Ovary (tissue), 9 donors: ENCODE data around the gene CSNK1E. TPM values are rescaled to one million over a fixed set of nuclear protein-coding genes. Genes with fewer than 3 reads are reported as not detected.

Source experiments
- DNase-seq, 5 donors: peaks; one replicate each; pipeline ENCODE4 v3.0.0-alpha.2; 2019 to 2020
- H3K27ac ChIP-seq, 2 donors: fragments of 200-600 bp; one replicate each; pipeline versions ENCODE4 v1.5.1 to v1.8.0; 2019 to 2022
- H3K27me3 ChIP-seq: fragments of 200-600 bp; one replicate; pipeline ENCODE4 v1.8.0; 2022
- H3K36me3 ChIP-seq: fragments of 200-600 bp; sonication (generic); one replicate; pipeline ENCODE4 v1.5.1; 2019
- H3K4me1 ChIP-seq: one replicate; pipeline ENCODE4 v1.8.1; 2013; ENCODE audit warnings: mild to moderate bottlenecking, moderate library complexity; ENCODE audit not compliant: insufficient read depth
- H3K4me3 ChIP-seq: fragments of 200-600 bp; sonication (generic); one replicate; pipeline ENCODE4 v1.5.1; 2017
- H3K9me3 ChIP-seq, 2 donors: fragments of 200-600 bp in 1 of 2; sonication (generic) in 1 of 2; one replicate each; pipeline versions ENCODE4 v1.5.1 to v1.8.1; 2013 to 2019; ENCODE audit warnings: mild to moderate bottlenecking in 1 of 2, moderate library complexity in 1 of 2
- EP300 ChIP-seq: sonication (generic); formaldehyde crosslinking; IDR thresholded peaks from one replicate; pipeline ENCODE4 v1.6.1; 2017; ENCODE audit warnings: antibody characterized with exemption
- POLR2A ChIP-seq: fragments of 450-650 bp; IDR thresholded peaks from one replicate; pipeline ENCODE4 v1.6.1; 2017; ENCODE audit warnings: antibody characterized with exemption, mild to moderate bottlenecking, moderate library complexity
- WGBS, 3 donors: extraction: QIAGEN DNeasy Blood & Tissue Kit in 1 of 3; methylation state at CpG; one replicate each; pipeline versions ENCODE4 v1.1.5 to v1.1.7; 2013 to 2017; 5-methylcytosine and 5-hydroxymethylcytosine counted together
- intact Hi-C, 4 donors: fragments of 100-400 bp; cut with DNase I; formaldehyde crosslinking; loops; one replicate each; pipeline versions ENCODE4 v1.11.0 to v1.15.1; 2022 to 2023
- polyA plus RNA-seq, 2 donors: library from polyadenylated mRNA; stranded (reverse); fragments of 200-250 nt in 1 of 2; fragments of 350-450 nt in 1 of 2; fragmentation: Illumina TruSeq in 1 of 2; extraction: RNeasy Lipid Tissue Mini Kit (QIAGEN cat#74804) in 1 of 2; gene quantifications; one replicate each; pipeline ENCODE4 v1.2.3, GENCODE V29; 2013 to 2014
- total RNA-seq, 7 donors: library from RNA; depleted of rRNA in 2 of 7; stranded (reverse); fragments of >200 nt in 2 of 7; fragmentation: NEBNext Ultra II Directional in 3 of 7; extraction: Animal tissue kit (Norgen Biotek cat#: 25700) in 3 of 7; gene quantifications; one replicate each; pipeline versions ENCODE4 v1.1.0 to v1.2.4, GENCODE V29; 2016 to 2023
- TF ChIP-seq, protein P1 (sequence below), 3 donors: fragments of 450-650 bp in 2 of 3; fragments of 200-600 bp in 1 of 3; IDR thresholded peaks; one replicate each; pipeline versions ENCODE4 v1.5.1 to v1.8.0; 2016 to 2022; ENCODE audit warnings: antibody characterized with exemption in 3 of 3, mild to moderate bottlenecking in 1 of 3
- donor health status: DM: no; HTN: no; CAD: no; lungs with moderate emphysema.
- donor health status: DM: no; HTN: no; CAD: no.
- donor health status: Bipolar disorder and iron deficiency.
- donor health status: DM: yes; HTN: yes; CAD: no.
- donor health status: DM: no; HTN: no; CAD: no.
- donor health status: DM: yes; HTN: yes; CAD: no.

The CSNK1E gene
- total and polyA plus RNA-seq, 9 donors = 61.4 to 161 (median 105) TPM

DNA sequence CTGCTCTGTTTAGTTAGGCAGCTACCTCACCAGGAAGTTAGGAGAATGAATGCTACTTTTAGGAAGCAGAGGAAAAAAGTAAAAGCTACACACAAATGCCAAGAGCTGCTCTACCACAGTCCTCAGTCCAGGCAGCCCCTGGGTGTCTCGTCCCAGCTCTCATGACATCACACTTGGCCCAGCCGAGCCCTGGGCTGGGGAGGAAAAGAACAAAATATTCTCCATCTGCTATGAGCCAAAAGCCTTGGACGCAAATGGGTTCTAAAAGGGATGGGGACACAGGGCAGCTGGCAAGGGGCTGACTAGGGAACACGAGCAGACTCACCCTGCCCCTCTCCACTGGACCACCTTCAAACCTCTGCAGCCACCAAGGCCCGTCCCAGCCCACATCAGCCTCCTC, 70.5 kb downstream of the CSNK1E start:
- no peaks in the 10 kb centered on the region for H3K36me3 ChIP-seq
- DNase-seq = peak in 1 of 5 donors; percentile 72
- H3K9me3 ChIP-seq = no peaks in the 10 kb centered on the region
- WGBS, 3 donors = 24 to 58% (median 35%) methylated on average over 5 of the region's 5 CpGs
- H3K4me1 ChIP-seq = peaks cover 16% of the 10 kb centered on the region
- H3K27ac ChIP-seq = peak overlapping the region in 1 of 2 donors; percentile 47
- intact Hi-C loops = loop anchor here in 1 of 4 donors (10.0 kb wide), 1 partner anchor 172 kb away; no protein-coding TSS in a partner anchor
- H3K4me3 ChIP-seq = no peak overlapping the region
- H3K27me3 ChIP-seq = no peaks in the 10 kb centered on the region
- TF ChIP-seq, protein P1, sequence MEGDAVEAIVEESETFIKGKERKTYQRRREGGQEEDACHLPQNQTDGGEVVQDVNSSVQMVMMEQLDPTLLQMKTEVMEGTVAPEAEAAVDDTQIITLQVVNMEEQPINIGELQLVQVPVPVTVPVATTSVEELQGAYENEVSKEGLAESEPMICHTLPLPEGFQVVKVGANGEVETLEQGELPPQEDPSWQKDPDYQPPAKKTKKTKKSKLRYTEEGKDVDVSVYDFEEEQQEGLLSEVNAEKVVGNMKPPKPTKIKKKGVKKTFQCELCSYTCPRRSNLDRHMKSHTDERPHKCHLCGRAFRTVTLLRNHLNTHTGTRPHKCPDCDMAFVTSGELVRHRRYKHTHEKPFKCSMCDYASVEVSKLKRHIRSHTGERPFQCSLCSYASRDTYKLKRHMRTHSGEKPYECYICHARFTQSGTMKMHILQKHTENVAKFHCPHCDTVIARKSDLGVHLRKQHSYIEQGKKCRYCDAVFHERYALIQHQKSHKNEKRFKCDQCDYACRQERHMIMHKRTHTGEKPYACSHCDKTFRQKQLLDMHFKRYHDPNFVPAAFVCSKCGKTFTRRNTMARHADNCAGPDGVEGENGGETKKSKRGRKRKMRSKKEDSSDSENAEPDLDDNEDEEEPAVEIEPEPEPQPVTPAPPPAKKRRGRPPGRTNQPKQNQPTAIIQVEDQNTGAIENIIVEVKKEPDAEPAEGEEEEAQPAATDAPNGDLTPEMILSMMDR (IDR thresholded peaks at IDR 0.05) = no peak
- TF ChIP-seq POLR2A (no peak), EP300 (no peak)

DNA sequence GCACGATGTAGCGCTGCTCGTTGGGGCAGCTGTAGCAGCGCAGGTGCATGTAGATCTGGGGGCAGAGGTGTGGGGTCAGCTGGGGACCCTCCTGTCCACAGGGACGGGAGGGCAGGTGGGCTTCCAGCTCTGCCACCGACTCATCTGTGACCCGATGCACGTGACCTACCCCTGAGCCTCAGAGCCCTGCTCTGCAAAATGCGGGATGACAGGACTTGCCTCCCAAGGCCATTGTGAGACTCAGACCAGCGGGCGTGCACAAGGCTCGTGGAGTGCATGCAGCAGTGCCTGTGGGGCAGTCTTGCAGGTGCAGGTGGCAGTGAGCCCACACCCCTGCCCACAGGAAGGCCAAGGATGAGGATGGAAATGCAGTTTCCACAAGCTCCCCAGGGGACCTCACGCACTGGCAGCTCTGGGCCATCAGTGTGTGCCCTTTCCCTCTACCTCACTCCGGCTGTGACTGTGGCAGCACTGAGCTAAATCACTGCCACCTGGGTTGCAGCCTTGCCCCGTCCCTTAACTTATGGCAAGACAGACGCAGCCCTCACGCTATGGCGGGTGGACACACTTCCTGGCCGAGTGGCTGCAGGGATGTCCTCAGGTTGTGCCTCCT, 71.1 kb downstream of the CSNK1E start:
- no peaks in the 10 kb centered on the region for H3K27me3 ChIP-seq
- H3K36me3 ChIP-seq = no peaks in the 10 kb centered on the region
- 80 to 85% (median 84%) methylated on average over 16 to 19 of the region's 19 CpGs for WGBS, 3 donors
- no peaks in the 10 kb centered on the region for H3K9me3 ChIP-seq
- TF ChIP-seq POLR2A (no peak), EP300 (no peak)
- TF ChIP-seq, protein P1 (IDR thresholded peaks at IDR 0.05) = no peak
- H3K4me1 ChIP-seq = peaks cover 12% of the 10 kb centered on the region
- intact Hi-C loops = loop anchor here in 1 of 4 donors (10.0 kb wide), 1 partner anchor 171 kb away; no protein-coding TSS in a partner anchor
- no peak for DNase-seq
- H3K4me3 ChIP-seq = no peak overlapping the region
- H3K27ac ChIP-seq = no peak overlapping the region

DNA sequence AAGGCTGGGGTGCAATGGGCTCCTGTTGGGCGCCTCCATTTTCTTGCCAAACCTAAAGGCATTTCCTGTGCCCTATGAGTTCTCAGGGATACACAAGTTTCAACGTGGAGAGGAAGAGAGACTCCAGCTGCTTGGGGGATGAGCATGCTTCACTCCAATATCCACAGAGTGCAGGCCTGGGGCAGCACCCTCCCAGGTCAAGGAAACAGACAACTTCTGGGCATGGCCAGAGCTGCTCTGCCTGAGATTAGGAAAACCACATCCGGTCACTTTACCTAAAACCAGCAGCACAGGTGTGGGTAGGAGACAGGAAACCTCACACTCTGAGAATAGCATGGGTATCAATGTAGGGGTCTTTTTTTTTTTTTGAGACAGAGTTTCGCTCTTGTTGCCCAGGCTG, 73.1 kb downstream of the CSNK1E start:
- DNase-seq = no peak
- Histone ChIP-seq H3K36me3 (no peaks in the 10 kb centered on the region), H3K27me3 (no peaks in the 10 kb centered on the region), H3K4me1 (peaks cover 14% of the 10 kb centered on the region), H3K27ac (no peak overlapping the region), H3K4me3 (no peak overlapping the region), H3K9me3 (no peaks in the 10 kb centered on the region)
- 58 to 69% (median 63%) methylated on average over 4 of the region's 4 CpGs for WGBS, 3 donors
- TF ChIP-seq, protein P1 (IDR thresholded peaks at IDR 0.05) = no peak
- TF ChIP-seq POLR2A (no peak), EP300 (no peak)
- intact Hi-C loops = loop anchor here in 1 of 4 donors (10.0 kb wide), 1 partner anchor 169 kb away; no protein-coding TSS in a partner anchor

DNA sequence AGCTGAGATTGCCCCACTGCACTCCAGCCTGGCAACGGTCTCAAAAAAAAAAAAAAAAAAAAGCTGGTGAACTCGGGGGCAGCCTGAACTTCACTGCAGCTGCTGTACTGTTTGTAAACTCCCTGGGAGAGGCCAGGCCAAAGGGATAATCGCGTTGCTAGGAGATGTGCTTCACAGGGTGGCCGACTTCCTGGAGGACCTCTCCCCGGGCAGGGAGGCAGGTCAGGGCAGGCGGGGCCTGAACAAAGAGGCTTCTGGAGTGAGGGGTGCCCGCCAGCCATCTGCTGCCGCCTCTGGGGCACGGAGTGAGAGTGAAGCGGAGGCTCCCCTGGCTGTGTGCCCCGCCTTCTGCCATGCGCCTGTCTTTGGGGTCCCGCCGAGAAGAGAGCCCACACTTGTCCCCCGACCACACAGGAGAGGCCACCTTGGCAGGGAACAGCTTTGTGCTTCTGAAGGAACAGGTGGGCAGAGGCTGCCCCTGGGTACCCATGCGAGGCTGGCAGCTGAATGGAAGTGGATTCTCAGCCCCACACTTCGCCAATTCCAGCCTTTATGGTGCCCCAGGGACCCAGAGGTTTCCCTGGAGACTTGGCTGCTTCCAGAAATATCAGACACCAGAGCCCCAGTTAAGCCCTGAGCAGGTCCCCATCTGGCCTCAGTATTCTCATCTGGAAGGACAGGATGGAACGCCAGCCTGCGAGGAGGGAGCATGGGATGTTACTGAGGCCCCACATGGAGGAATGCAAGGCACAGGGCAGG, 74.0 kb downstream of the CSNK1E start:
- Histone ChIP-seq H3K4me3 (no peak overlapping the region), H3K9me3 (no peaks in the 10 kb centered on the region), H3K4me1 (peaks cover 20% of the 10 kb centered on the region), H3K27me3 (no peaks in the 10 kb centered on the region), H3K36me3 (no peaks in the 10 kb centered on the region), H3K27ac (peak overlapping the region; percentile 44 to 51)
- intact Hi-C loops = loop anchor here in 1 of 4 donors (10.0 kb wide), 1 partner anchor 168 kb away; no protein-coding TSS in a partner anchor
- DNase-seq = peak; percentile 70 to 83 (median 76)
- WGBS, 3 donors = 26 to 38% (median 30%) methylated on average over 20 of the region's 20 CpGs
- TF ChIP-seq EP300 (no peak), POLR2A (no peak)
- TF ChIP-seq, protein P1 (IDR thresholded peaks at IDR 0.05) = no peak
